NOMO-1 treated with dmso at 0.1 percent for 144 hours (cell line): ENCODE measurements around the gene ERBB4.

Experiments used
- DNase-seq: peaks from one replicate; lab custom pipeline; 2025; ENCODE audit not compliant: unreplicated experiment; lab: John Stamatoyannopoulos, UW

Gene ERBB4

DNA sequence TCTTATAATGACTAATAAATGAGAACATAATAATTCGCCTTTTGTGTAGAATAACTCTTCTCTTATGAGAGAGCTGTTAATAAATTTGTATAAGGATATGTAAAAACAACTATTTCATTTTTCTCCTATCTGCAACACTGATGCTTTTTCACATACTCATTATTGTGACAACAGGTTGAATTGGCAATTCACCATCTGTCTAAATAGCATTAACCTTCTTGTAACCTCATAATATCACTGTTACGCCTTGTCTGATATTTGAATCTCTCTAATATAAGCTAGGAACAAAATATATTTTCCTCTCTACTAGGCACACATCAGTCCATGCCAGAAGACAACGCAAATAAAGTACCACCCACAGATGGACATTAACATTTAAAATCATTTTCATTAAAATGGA, 1043.3 kb downstream of the ERBB4 start:
- DNase-seq, result no peak

DNA sequence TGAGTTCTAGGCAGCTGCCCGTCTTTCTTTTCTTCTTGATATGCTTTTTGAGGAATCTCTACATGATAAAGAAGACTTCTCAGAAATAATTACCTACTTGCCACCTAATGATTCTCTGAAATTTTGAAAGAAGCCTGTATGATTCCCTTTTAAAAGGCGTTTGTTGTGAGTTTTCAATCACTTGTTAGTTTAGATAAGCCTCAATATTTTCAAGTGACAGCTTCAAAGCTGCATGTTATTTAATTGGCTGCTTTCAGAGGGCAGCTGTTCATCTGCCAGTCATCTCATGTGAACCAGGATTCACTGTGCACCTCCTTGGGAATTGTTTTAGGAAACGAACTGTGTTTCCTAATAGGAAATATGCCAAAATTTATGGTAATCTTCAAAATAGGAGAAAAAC, 1044.1 kb downstream of the ERBB4 start:
- no peak for DNase-seq

DNA sequence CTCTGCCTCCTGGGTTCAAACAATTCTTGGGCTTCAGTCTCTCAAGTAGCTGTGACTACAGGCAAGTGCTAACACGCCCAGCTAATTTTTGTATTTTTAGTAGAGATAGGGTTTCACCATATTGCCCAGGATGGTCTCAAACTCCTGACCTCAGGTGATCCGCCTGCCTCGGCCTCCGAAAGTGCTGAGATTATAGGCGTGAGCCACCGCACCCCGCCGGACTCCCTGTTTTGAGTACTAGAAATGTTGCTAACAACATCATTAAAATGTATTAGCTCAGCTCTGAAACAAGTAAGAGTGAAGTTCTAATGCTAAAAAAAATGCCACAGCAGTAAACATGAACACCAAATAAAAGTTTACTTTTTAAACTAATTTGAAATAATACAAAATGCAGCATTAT, 1044.5 kb downstream of the ERBB4 start:
- DNase-seq, result no peak

DNA sequence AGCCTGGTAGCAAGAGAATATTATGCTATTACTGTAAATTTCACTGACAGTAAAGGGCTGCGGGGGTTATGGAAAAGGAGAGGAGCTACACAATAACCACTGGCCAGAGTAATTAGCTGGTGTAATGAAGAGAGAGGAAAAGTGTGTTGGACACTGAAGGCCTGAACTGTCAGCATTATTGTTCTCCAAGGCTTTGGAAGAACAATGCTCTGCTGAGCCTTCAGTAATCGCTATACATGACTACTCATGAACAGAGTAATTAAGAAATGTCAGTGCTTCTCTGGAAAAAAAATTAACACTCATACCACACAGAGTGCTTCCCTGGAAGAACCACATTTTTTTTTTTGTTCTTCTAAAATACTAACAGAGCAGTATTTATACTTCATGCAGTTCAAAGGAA, 1050.9 kb downstream of the ERBB4 start:
- DNase-seq, result no peak

DNA sequence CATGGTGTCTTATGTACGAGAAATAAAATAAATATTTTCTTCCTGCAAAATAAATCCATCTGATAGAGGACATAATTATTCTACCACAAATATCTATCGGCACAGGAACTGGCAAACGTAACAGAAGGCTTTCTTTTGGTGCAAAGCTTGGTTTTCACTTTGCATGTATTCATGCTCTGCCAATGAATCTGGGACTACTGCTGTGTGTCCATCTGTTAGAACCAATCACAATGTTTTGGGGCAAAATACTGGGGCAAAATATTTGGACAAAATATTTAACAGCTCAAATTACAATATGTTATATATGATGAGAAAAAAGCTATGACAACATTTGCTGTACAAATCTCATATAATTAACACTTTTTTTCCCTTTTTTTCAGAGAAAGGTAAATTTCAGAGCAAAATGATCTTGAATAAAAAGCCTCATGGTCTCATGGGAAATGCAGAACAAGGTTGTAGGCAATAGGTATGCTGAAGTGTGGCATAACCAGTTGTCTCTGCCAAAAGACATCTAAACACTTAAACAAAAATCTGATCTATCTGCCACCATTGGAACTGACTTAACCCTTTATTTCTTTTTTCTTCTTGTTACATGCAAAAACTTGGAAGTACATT, 1059.0 kb downstream of the ERBB4 start:
- DNase-seq, result no peak

DNA sequence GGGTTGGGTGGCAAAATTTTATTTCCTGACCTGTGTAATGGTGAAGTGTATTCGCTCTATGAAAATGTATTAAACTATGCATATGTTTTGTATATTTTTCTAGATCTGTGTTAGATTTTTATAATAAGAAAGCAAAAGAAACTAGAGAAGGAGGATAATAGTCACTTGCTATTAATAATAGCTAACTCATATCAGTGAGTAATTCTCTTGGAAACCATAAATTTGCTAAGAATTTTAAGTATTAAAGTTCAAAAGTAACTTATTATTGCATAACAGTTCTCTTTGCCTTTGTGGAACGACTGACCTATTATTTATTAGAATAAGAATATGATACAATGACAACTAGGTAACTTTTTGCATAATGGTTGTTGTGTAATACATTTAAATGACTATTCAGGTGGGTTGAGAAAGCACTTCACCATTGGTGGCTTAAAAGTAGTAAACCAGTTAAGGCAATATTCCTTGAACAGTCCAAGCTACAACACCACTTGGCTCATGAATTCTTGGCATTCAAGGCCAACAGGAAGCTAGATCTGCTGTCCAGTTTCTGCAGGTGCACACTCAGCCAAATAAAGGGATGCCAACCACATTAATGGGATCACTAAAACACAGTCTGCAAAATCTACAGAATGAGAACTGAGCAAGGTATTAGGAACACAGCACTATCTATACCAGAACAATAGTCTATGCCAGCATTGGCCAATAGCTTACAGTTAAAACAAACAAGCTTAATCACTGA, 1060.9 kb downstream of the ERBB4 start:
- DNase-seq, result no peak

DNA sequence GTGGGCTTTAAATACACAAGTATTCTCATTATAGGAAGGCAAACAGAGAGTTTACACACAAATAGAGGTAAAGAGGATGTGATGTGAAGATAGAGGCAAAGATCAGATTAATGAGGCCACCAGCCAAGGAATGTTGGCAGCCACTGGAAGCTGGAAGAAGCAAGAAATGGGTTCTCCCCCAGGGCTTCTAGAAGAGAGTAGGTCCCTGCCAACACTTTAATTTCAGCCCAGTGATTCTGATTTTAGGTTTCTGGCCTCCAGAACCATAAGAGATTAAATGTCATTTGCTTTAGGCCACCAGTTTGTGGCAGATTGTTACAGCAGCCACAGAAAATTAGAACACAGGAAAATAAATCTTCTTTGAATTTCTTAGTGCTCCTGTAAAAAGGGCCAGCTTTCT, 1065.5 kb downstream of the ERBB4 start:
- no peak for DNase-seq

DNA sequence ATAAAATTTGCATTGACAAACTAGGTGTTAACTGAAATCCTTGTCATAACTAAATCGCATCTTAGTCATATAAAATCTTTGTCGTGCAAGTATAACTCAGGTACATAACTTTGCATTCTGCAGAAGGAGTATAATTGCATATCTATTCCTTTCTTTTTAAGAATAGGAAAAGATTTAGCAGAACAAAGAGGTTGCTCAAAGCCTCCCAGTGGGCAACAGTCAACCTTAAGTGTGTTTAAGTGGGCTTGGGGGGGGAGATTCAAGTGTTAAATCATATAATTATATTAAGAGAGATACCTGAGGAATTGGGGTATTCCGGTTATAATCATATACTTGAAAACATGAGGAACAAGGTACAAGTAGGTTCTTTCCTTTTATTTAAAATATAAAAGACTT, 1068.9 kb downstream of the ERBB4 start:
- DNase-seq, result no peak

DNA sequence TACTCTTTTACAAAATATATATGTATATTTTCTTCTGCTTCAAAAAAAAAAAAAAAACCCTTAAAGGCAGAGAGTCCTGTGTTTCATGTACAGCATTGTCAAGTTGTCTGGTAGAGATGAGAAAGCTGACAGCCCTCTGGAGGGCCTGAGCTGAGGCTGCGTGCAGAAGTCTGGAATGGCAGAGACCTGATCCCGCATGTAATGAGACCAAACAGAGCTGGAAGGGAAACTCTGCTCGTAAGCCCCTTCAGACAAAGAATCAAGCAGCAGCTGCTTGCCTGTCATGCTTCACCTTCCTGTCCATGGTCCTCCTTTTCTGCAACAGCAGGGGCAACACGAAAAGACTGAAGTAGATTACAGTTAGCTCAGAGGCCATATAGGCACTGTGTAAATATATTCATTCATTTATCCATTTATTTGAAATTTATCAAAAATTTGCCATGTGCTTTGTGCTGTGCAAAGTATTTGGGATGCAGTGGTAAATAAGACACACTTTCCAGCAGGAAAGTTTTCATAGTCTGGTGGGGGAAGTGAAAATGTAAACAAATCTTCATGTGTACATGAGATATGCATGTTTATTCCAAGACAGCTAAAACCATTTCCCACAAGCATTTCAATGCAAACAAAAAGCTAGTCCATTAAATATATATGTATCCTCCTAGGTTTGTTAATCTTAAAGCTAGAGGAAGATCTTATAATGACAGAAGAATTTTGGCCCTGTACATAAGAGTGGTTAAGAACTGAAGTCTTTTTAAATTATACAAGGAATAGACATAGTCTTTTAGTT, 1069.5 kb downstream of the ERBB4 start:
- DNase-seq, result no peak

DNA sequence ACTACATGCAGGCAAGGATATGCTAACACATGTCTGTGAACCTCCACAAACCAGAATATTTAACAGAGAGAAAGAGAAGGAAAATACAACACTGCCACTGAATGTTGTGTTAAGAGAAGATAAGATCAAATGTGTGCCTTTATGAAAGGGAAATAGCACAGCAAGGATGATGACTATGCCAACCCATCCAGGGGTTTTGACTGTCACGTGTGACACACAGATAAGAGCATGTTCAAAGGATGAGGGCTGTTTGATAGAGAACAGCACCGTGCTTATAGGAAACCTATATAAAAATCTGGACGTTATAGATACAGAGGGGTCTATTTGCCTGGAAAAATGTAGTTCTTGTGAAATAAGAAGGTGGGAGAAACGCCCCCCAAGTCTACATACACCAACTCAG, 1070.4 kb downstream of the ERBB4 start:
- DNase-seq, result no peak

DNA sequence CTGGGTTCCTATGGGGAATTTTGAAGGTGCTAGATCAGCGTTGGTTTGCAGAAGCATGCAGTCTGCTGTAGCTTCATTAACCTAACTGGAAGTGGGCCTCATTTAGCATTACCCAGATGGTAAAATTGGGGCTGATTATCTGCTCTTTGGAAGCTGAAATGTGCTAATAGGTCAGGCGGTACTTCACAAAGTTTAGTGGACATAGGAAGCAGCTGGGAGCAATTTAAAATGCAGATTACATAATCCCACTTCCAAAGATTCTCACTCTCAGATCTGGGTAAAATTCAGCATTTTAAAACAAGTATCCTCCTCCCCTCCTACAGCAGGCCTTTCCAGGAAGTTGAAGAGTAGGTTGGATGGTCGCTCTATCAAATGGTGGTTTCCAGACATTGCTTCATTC, 1075.2 kb downstream of the ERBB4 start:
- DNase-seq, result no peak

DNA sequence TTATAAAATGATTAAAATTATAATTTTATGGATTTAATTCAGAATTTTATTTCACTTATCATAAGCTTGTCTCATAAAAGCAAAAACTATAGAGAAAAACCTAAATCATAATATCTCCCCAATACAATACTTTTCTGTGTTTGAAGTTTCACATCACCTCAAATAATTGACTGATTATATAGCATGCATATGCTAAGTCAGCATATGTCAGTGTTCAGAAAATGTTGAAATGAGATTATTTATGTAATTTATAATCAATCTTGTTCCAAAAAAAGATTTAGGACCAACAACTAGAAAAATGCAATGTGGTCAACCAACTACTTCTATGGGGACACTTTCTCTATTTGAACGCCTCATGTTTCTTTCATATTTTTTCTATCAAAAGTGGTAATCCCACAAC, 1079.6 kb downstream of the ERBB4 start:
- DNase-seq, result no peak

DNA sequence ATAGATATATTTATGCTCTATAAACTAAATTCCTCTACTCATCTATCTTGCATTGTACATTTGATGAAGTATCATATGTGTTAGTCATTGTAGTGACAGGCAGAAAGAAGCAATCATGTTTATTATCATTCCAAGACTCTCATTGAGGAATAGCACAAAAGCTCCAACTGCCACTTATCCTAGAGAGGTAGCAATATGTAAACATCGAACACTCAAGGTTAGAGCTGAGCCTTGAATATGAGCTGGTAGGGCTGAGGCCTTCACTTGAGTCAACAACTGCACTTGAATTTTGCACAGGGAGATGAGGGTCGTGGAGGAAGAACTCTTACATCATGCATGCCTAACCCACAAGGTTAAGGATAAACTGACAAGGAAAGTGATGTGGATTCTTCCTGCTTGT, 1081.3 kb downstream of the ERBB4 start:
- no peak for DNase-seq

DNA sequence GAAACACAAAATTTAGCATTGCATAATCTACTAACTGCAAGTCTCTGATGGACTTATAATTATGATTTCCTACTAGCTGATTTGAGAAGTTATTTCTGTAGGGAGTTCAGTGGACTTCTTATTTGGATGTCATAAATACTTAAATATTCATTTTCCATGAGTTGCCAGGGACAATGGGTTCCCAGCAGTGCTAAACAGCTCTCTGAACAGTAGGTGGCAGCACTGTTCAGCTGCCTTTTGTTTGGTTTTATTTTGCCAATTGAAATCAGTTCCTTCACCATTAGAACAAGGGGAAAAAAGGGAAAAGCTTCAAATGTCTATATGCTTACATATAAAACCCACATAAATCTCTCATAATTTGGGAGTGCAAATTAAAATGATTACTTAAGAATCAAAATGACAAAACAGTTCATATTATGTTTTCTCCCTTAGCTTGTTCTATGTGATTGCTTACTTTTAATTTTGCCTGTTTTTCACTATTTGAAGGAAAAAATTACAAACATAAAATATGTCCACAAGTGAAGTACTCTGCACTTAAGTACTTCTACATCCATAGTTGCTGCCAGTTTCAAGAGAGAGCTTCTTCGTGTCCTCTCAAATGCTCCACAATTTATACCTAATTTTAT, 1083.3 kb downstream of the ERBB4 start:
- no peak for DNase-seq

DNA sequence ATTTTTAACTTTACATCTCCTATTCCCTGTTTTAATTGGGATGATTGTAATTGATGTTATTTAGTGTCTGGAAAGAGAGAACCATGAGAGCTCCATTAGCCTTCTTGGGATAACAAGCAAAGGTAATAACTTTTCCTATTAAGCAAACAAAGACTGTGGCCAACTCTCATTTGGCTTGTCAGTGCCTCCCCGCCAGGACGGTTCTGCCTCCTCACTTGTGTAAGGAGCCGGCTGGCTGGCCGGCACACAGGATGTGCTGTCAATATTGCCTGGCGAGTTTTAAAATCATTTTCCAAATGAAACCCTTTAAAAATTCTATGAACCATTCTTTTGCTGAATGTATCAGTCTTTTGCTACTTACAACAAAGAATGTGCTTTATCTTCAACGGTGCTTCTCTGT, 1083.9 kb downstream of the ERBB4 start:
- DNase-seq, result no peak

DNA sequence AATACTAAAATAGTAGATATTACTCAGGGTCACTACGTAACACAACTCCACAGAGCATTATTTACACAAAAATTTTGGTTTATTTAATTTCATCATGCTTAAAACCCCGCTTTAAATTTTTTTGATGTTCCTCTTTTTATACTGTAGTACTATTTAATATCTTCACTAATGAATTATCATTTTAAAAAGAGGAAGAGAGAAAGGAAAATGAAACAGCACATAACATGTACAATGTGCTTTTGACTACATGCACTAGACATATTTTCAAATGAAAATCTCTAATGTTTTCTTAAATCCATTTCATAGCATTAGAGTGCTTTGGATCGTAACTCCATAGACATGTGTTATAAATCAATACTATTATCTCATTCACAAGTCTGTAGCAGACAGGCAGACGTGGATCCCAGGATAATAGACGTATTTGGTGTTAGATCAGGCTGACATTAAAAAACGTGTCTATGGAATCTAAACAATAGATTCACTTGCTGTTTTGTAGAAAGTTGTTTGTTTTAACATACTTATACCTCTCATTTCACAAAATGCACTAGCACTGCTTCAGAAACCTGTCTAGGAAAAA, 1085.2 kb downstream of the ERBB4 start:
- no peak for DNase-seq

DNA sequence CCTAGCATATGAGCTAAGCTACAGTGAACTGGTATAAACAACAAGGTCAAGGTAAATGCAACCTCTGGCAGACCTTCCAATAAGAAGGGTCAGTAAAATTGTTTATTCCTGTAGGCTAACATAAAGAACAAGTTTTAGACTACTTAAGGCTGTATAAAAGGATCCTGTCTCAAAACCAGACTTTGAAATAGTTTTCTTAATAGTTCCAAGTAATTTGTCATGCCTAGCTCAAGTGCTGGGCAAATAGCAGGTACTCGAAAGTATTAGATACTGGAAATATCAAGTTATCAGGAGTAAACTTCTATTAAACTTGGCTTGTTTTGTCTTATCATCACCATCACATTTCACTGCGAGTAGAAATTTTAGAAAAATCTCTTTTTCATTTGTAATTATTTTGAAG, 1087.0 kb downstream of the ERBB4 start:
- no peak for DNase-seq

DNA sequence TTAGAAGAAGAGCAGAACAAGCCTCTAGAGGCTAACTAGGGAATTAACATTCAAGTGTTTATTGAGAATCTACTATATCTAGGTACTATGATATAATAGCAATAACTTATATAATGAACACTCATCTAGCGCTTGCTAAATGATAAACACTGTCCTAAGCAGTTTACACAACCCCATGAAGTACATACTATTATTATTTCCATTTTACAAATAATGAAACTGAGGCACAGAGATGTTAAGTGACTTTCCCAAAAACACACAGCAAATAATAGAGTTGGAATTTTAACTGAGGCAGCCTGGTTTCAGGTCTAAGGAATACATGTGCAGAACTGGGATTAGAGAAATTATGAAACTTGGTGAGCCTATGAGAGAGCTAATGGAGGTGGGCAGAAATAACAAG, 1088.8 kb downstream of the ERBB4 start:
- DNase-seq, result no peak

DNA sequence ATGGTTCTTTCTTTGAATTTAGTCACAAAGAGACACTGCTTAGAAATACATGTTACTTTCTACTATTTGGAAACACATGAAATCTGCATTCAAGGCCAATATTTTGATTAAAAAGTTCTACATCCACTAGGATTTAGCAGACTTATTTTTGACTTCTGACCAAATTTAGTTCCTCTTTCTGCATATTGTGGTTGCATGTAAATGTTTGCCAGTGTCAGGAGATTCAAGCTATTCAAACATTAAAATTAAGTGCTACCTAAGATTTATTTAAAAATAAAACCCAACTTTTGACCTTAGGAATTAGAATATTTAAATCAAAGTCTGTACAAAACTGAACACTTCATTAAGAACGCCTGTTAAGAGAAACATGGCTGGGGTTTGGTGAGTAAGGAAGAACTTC, 1091.1 kb downstream of the ERBB4 start:
- no peak for DNase-seq

DNA sequence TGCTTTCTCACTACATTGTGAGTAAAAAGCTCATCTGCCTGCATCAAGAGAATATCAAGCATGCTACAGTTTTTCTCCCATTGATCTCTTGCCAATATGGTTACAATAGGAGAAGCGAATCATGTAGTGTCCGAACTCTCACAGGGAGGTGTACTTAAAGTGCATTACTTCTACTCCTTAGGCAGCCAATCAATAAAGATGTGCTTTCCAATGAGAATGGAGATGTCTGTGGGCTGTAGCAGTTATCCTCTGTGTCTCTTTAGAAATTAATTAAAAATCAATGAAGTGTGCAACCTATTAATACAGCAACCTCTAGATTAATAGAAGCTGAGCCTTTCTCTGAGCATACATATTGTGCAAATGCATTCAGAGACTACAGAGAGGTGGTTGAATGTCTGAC, 1098.5 kb downstream of the ERBB4 start:
- DNase-seq, result no peak

DNA sequence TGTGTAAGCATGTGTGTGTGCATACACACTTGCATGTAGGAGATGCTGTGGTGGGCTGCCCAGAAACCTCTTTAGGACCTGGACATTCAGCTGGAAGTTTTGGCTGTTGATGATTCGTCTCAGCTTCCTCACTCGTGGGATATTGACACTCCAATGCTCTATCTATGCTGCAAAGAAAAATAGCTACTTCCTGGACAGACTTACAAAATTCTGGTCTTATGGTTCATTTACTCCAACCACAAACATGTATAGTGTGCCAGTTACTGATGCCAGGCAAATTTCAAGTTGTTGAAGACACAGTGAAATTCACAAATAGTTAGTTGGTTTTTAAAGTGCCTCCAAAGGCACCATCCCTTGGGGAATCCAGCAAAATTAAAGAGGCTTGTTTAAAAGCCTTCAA, 1099.6 kb downstream of the ERBB4 start:
- no peak for DNase-seq

DNA sequence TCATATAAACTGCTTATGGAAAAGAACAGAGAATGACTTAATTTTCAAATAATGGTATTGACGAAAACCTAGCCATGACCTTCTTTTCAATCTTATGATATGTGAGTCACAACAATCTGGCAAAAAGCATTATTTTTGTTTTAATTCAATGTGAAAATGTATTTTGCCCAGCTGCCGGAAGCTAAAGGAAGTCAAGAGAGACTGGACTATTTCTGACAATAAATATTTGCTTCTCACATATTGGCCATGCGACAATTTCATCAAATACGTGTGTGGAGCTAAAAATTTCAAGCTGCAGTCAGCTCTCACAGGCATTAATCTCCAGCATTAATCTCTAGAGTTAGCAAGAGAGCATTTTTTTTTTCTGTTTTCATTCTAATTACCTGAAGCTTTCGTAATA, 1101.2 kb downstream of the ERBB4 start:
- no peak for DNase-seq
